T-helper 1 cell treated with Interleukin-12 subunit alpha and Interleukin-12 subunit beta and Interleukin-4 antibody, amounts not matched to agents 30 ng/mL and 1 ng/mL, for 36 hours (primary cell): ENCODE data around the gene CSDE1. TPM values are rescaled to one million over a fixed set of nuclear protein-coding genes. Genes with fewer than 3 reads are reported as not detected.

Source experiments
- intact Hi-C: fragments of 100-400 bp; cut with micrococcal nuclease; formaldehyde crosslinking; loops from one replicate; pipeline ENCODE4 v1.15.1; 2024
- total RNA-seq: library from RNA; stranded (reverse); gene quantifications from 2 replicates; pipeline ENCODE4 v1.2.3, GENCODE V29; 2022

CSDE1 gene
- total RNA-seq, 1 donor from 2014 or later = 387 TPM

DNA sequence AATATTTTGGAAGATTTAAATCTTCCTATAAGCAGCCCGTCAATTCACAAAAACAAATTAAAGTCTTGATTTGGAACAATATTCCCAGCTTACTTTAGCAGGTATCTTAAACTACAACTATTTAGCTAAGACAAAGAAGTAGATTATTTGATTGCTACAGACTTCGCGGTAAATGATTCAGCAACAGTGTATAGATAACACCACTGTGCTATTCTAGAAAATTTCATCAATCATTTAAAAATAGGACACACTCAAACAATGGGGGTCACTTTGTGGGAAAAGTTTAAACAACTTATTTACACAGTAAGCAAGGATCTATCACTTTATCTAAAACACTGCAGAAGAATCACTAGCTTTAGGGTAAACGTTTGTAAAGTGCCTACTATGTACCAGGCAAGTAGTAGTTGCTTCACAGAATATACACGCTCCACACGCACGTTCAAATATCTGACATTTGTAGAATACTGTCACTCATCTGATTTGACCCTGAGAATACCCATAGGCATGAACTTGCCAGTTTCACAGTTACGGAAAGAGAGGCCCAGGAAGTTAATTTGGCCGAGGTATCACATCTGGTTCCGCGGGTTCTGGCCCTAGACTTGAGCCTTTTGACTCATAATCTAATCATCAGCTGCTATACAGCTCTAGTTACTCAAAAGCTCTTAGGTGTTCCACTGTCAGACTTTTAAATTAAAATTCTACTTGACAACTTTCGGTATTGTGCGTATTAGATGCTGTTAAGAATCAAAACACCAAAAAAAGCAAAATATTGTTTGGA lies 88.8 kb downstream of the CSDE1 start:
- intact Hi-C loops = no loop called here

DNA sequence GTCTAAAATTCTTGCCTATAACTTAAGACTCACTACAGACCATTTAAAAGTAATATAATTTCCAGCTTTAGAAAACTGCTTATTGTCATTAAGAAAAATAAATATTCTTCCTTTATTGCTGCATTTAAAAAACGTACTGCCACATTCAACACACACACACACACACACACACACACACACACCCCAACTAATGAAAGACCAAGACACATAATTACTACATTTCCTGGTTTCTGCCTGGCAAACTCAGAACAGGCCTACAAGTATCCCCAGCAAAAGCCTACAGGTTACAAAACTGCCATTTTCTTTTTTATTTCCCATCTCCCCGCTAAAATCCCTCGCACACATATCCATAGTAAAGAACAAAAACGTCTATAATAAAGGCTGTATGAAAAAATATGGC lies 89.4 kb downstream of the CSDE1 start:
- intact Hi-C loops = no loop called here

- intact Hi-C loops = no loop called here
These were observed 90.8 kb downstream of the CSDE1 start for GRCh38 chr1:114666954-114667353.

Other genes starting within 250 kb of the CSDE1 start
- 38.3 and 39.0 TPM in 2 replicates for gene TRIM33, start 246.8 kb downstream of the CSDE1 start, total RNA-seq
- gene BCAS2, start 176.4 kb downstream of the CSDE1 start, total RNA-seq = 51.9 and 54.3 TPM in 2 replicates
- gene DENND2C, start 87.9 kb downstream of the CSDE1 start, total RNA-seq = 0.15 and 0.37 TPM in 2 replicates
- gene AMPD1, start 62.4 kb downstream of the CSDE1 start, total RNA-seq = not detected in 2 replicates
- gene NRAS, start 41.2 kb downstream of the CSDE1 start, total RNA-seq = 61.3 and 63.3 TPM in 2 replicates
- gene SIKE1, start 22.7 kb upstream of the CSDE1 start, total RNA-seq = 59.6 and 68.1 TPM in 2 replicates
- gene SYCP1, start 96.9 kb upstream of the CSDE1 start, total RNA-seq = not detected in 2 replicates